ENCODE data around the gene AOPEP.
A peak's percentile ranks its signal among the peaks of the same experiment; 100 is the strongest.

AOPEP gene

GRCh38 chr9:95048225-95049087 is 322.0 kb downstream of the AOPEP start:
- H3K4me3 ChIP-seq (ENCODE audit: low read depth, low read length), result peak overlapping the region; percentile 58

GRCh38 chr9:95049761-95050160 is 323.3 kb downstream of the AOPEP start:
- H3K4me3 ChIP-seq (ENCODE audit: low read depth, low read length), result no peak overlapping the region

GRCh38 chr9:95053611-95054570 is 327.4 kb downstream of the AOPEP start:
- H3K4me3 ChIP-seq (ENCODE audit: low read depth, low read length), result no peak overlapping the region

- no peak overlapping the region for H3K4me3 ChIP-seq (ENCODE audit: low read depth, low read length)
Observed at GRCh38 chr9:95055334-95055850, 328.9 kb downstream of the AOPEP start.

- no peak overlapping the region for H3K4me3 ChIP-seq (ENCODE audit: low read depth, low read length)
Observed at GRCh38 chr9:95055851-95056551, 329.5 kb downstream of the AOPEP start.

- no peak overlapping the region for H3K4me3 ChIP-seq (ENCODE audit: low read depth, low read length)
Observed at GRCh38 chr9:95057101-95057500, 330.6 kb downstream of the AOPEP start.

- H3K4me3 ChIP-seq (ENCODE audit: low read depth, low read length), result no peak overlapping the region
Observed at GRCh38 chr9:95058121-95058785, 331.8 kb downstream of the AOPEP start.

- no peak overlapping the region for H3K4me3 ChIP-seq (ENCODE audit: low read depth, low read length)
Observed at GRCh38 chr9:95058795-95059386, 332.4 kb downstream of the AOPEP start.

- H3K4me3 ChIP-seq (ENCODE audit: low read depth, low read length), result no peak overlapping the region
Observed at GRCh38 chr9:95060234-95060633, 333.7 kb downstream of the AOPEP start.

GRCh38 chr9:95060916-95061315 is 334.4 kb downstream of the AOPEP start:
- H3K4me3 ChIP-seq (ENCODE audit: low read depth, low read length), result no peak overlapping the region

GRCh38 chr9:95061916-95062595 is 335.6 kb downstream of the AOPEP start:
- H3K4me3 ChIP-seq (ENCODE audit: low read depth, low read length), result no peak overlapping the region

GRCh38 chr9:95062596-95063065 is 336.1 kb downstream of the AOPEP start:
- no peak overlapping the region for H3K4me3 ChIP-seq (ENCODE audit: low read depth, low read length)

- H3K4me3 ChIP-seq (ENCODE audit: low read depth, low read length), result no peak overlapping the region
Observed at GRCh38 chr9:95063300-95063699, 336.8 kb downstream of the AOPEP start.

GRCh38 chr9:95065224-95065623 is 338.7 kb downstream of the AOPEP start:
- H3K4me3 ChIP-seq (ENCODE audit: low read depth, low read length), result no peak overlapping the region

- no peak overlapping the region for H3K4me3 ChIP-seq (ENCODE audit: low read depth, low read length)
Observed at GRCh38 chr9:95067057-95067456, 340.6 kb downstream of the AOPEP start.

GRCh38 chr9:95067897-95068296 is 341.4 kb downstream of the AOPEP start:
- H3K4me3 ChIP-seq (ENCODE audit: low read depth, low read length), result no peak overlapping the region

GRCh38 chr9:95070549-95071021 is 344.1 kb downstream of the AOPEP start:
- no peak overlapping the region for H3K4me3 ChIP-seq (ENCODE audit: low read depth, low read length)

GRCh38 chr9:95071450-95071849 is 345.0 kb downstream of the AOPEP start:
- no peak overlapping the region for H3K4me3 ChIP-seq (ENCODE audit: low read depth, low read length)

GRCh38 chr9:95071925-95072324 is 345.4 kb downstream of the AOPEP start:
- no peak overlapping the region for H3K4me3 ChIP-seq (ENCODE audit: low read depth, low read length)

All from iPS-11a (cell line).